Activated B cell treated with CpG ODN at 0.5 μM for 24 hours (primary cell): ENCODE measurements around the gene GMIP. TPM values are rescaled to one million over a fixed set of nuclear protein-coding genes. Genes with fewer than 3 reads are reported as not detected.
"Not testable (repeated sequence)": the region's sequence is repeated elsewhere in the genome, so short reads cannot be mapped to it uniquely, and the experiment has no call there.

Experiments
- ATAC-seq: fragments of 200-7000 bp; cut with Tn5 transposase; one replicate; pipeline ENCODE4 v1.10.0; 2021; ENCODE audit warnings: low read depth, mild to moderate bottlenecking, moderate library complexity
- CTCF ChIA-PET: fragments of 350-600 bp; sonication (Branson Sonifier 250); formaldehyde crosslinking; loops from one replicate; lab custom pipeline; 2021; ENCODE audit warnings: antibody characterized with exemption; lab: Charles Lee
- POLR2A ChIA-PET: fragments of 350-600 bp; sonication (Branson Sonifier 250); formaldehyde crosslinking; loops from one replicate; lab custom pipeline; 2021; ENCODE audit warnings: antibody characterized with exemption; lab: Charles Lee
- DNase-seq: peaks from one replicate; pipeline ENCODE4 v3.0.0; 2022
- H3K27ac Mint-ChIP-seq: one replicate; pipeline ENCODE4 v1.8.0; 2020; ENCODE audit warnings: mixed read lengths
- H3K27me3 Mint-ChIP-seq: one replicate; pipeline ENCODE4 v1.8.0; 2021; ENCODE audit warnings: mixed read lengths
- H3K36me3 Mint-ChIP-seq: one replicate; pipeline ENCODE4 v1.8.0; 2021; ENCODE audit warnings: low read depth, mixed read lengths
- H3K4me1 Mint-ChIP-seq: one replicate; pipeline ENCODE4 v1.8.0; 2021; ENCODE audit warnings: mixed read lengths
- H3K4me3 Mint-ChIP-seq: one replicate; pipeline ENCODE4 v1.8.0; 2020; ENCODE audit warnings: mild to moderate bottlenecking, mixed read lengths
- H3K9me3 Mint-ChIP-seq: one replicate; pipeline ENCODE4 v1.8.0; 2020; ENCODE audit warnings: mixed read lengths
- intact Hi-C: fragments of 100-400 bp; cut with micrococcal nuclease; formaldehyde crosslinking; loops from one replicate; pipeline ENCODE4 v1.15.1; 2024
- total RNA-seq: library from RNA; stranded (reverse); gene quantifications from 2 replicates; pipeline ENCODE4 v1.2.3, GENCODE V29; 2022
- TF ChIP-seq, protein P1 (sequence below): fragments of 200-600 bp; IDR thresholded peaks from one replicate; pipeline ENCODE4 v1.8.0; 2022; ENCODE audit warnings: antibody characterized with exemption, mild to moderate bottlenecking

Gene GMIP
- total RNA-seq, 1 donor from 2014 or later, result 129 TPM

DNA sequence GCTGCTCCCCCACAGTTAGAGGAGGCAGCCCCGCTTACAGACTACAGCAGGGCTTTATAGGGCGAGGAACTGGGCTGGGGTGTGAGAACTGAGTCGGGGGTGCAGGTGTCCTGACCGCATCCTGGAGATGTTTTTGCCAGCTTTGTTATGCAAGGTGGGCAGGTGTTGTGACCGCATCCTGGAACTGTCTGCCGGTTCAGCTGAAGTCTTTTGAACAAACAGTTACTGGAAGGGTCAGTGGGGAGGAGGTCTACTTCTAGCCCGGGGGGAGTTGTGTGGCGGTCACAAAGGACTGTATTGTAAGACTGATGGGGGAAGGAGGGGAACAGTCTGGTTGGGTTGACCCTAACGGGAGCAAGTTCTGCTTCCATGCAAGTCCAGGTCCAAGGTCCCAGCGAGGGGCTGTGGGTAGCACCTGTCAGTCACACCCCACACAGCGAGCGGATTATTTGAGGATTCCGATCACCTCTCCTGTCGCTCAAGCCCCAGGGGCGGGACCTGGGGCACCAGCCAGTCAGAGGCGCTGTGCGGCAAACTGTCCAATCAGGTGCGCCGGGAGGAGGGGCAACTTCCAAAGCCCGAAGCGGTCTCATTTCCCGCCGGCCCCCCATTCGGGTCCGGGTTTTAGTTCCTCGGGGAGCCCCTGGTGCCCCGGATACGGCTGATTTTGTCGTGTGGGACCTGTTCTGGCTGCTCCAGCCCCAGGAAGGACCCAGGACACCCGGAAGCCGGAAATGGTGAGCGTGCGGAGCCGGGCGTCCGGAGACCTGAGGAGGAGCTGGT lies 25.0 kb upstream of the GMIP start, which contains the start of gene ZNF101:
Gene ZNF101, plus strand, starts transcription at position 610 of the 783 bp plus-strand sequence. Its CDS starts 125 bp downstream, at position 735.
- Mint-ChIP-seq H3K27ac (peak within 1 kb of the TSS; percentile 96), H3K27me3 (no peaks in the 10 kb centered on the region), H3K4me3 (peak within 1 kb of the TSS; percentile 94), H3K4me1 (peaks cover 45% of the 10 kb centered on the region), H3K36me3 (peaks cover 25% of the 10 kb centered on the region), H3K9me3 (no peaks in the 10 kb centered on the region)
- DNase-seq (peak; percentile 88), ATAC-seq (peak; percentile 70)
- TF ChIP-seq, protein P1, sequence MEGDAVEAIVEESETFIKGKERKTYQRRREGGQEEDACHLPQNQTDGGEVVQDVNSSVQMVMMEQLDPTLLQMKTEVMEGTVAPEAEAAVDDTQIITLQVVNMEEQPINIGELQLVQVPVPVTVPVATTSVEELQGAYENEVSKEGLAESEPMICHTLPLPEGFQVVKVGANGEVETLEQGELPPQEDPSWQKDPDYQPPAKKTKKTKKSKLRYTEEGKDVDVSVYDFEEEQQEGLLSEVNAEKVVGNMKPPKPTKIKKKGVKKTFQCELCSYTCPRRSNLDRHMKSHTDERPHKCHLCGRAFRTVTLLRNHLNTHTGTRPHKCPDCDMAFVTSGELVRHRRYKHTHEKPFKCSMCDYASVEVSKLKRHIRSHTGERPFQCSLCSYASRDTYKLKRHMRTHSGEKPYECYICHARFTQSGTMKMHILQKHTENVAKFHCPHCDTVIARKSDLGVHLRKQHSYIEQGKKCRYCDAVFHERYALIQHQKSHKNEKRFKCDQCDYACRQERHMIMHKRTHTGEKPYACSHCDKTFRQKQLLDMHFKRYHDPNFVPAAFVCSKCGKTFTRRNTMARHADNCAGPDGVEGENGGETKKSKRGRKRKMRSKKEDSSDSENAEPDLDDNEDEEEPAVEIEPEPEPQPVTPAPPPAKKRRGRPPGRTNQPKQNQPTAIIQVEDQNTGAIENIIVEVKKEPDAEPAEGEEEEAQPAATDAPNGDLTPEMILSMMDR, result no peak
- ChIA-PET POLR2A (interaction anchor here (0.5 to 3.9 kb wide), 32 partner anchors 8 to 1901 kb away, joined by 3 to 26 read pairs (median 4); partner anchors contain the start of genes BORCS8, GMIP, LPAR2 and NDUFA13), CTCF (interaction anchor here (1.1 to 1.5 kb wide), 2 partner anchors 25 to 136 kb away, joined by 4 read pairs; partner anchors contain the start of gene GMIP)
- intact Hi-C loops, result loop anchor here (1.0 to 10.0 kb wide), 5 partner anchors 65 to 604 kb away; partner anchors contain the start of genes SLC25A42, ZNF14, ZNF506 and ZNF93

- POLR2A ChIA-PET, result interaction anchor here (0.5 to 3.4 kb wide), 6 partner anchors 67 to 1741 kb away, joined by 3 to 29 read pairs (median 5); partner anchors contain the start of gene ZNF506
- H3K27me3 Mint-ChIP-seq, DNase-seq, ATAC-seq, H3K9me3 Mint-ChIP-seq, H3K4me3 Mint-ChIP-seq: not testable (repeated sequence)
- Mint-ChIP-seq H3K4me1 (peaks cover 58% of the 10 kb centered on the region), H3K36me3 (peaks cover 21% of the 10 kb centered on the region), H3K27ac (peak overlapping the region; percentile 50)
- intact Hi-C loops, result loop anchor here (10.0 kb wide), 1 partner anchor 601 kb away; the partner anchor contains the start of gene SLC25A42
- CTCF ChIA-PET, result interaction anchor here (1.8 kb wide), 1 partner anchor 21 kb away, joined by 6 read pairs; the partner anchor contains the start of gene GMIP
These were observed 22.0 kb upstream of the GMIP start for GRCh38 chr19:19665420-19665948.

DNA sequence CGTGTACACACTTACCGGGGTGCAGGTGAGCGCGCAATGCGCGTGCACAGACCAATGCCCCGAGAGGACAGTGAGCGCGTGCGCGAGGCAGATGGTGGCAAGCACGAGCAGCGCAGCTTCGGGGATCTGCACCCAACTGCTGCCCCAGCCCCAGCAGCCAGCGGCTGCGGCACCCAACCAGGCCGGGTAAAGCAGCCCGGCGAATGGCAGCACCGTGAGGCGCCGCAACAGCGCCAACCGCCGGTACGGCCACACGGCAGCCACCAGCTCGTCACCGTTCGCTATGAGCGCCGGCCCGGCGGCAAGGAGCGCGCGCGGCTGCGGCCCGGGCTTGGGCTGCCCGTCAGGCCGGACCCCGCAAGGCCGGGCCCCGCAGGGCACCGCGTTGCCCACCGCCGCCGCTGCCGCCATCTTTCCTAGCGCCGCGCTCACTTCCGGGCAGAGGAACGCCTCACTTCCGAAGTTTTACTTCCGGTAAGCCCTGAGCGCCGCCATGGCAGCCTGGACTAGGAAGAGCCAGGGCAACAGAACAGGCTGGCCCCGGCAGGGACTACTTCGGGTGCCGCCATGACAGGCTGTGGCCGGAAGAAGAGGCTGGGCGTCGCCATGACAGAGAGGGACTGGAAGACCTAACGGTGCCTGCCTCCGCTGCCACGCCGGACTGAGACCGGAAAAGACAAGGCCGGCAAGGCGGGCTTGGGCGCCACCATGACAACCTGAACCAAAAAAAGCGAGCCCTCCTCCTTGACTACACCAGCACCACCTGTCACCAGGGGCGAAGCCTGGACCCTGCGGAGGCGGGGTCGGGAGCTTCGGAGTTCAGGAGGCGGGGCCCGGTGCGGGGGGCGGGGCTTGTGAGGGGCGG lies 20.0 kb upstream of the GMIP start, which contains the start of gene ATP13A1:
Gene ATP13A1, minus strand, starts transcription at position 421 of the 865 bp plus-strand sequence. Its CDS starts 10 bp downstream, at position 411.
- Mint-ChIP-seq H3K9me3 (no peaks in the 10 kb centered on the region), H3K27ac (peak within 1 kb of the TSS; percentile 98), H3K27me3 (no peaks in the 10 kb centered on the region), H3K4me1 (peaks cover 44% of the 10 kb centered on the region), H3K4me3 (peak within 1 kb of the TSS; percentile 92), H3K36me3 (peaks cover 33% of the 10 kb centered on the region)
- TF ChIP-seq, protein P1, result no peak
- CTCF ChIA-PET, result interaction anchor here (1.6 kb wide), 1 partner anchor 20 kb away, joined by 4 read pairs; the partner anchor contains the start of gene GMIP
- intact Hi-C loops, result loop anchor here (1.0 to 10.0 kb wide), 12 partner anchors 20 to 599 kb away; partner anchors contain the start of genes BORCS8, GMIP, PBX4 and RFXANK
- POLR2A ChIA-PET, result interaction anchor here (0.5 to 4.0 kb wide), 37 partner anchors 14 to 1555 kb away, joined by 3 to 42 read pairs (median 3); partner anchors contain the start of genes GMIP, LPAR2, NDUFA13 and TSSK6
- ATAC-seq (peak; percentile 78), DNase-seq (peak; percentile 90)

DNA sequence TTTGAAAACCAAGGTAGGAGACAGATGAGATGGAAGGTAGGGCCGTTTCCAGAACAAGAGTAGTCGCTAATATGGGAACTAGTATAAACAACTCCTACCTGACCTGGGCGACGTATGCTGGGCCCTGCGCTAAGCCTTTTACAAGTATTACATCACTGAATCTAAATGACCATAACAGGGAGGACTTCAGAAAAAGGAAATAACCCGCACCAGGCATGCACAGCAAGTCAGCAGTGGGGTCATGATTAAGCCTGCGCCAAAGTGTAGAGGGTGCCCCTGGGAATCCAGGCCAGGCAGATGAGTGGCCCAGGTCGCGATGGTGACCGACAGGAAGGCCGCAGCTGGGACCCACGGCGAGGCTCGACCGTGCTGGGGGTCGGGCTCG lies 19.4 kb upstream of the GMIP start:
- ATAC-seq (no peak), DNase-seq (no peak)
- CTCF ChIA-PET, result interaction anchor here (1.6 kb wide), 1 partner anchor 19 kb away, joined by 4 read pairs; the partner anchor contains the start of gene GMIP
- peak overlapping the region; percentile 87 for H3K4me3 Mint-ChIP-seq
- H3K4me1 Mint-ChIP-seq, result peaks cover 42% of the 10 kb centered on the region
- TF ChIP-seq, protein P1, result no peak
- H3K27me3 Mint-ChIP-seq, result no peaks in the 10 kb centered on the region
- H3K27ac Mint-ChIP-seq, result peak overlapping the region; percentile 90
- H3K9me3 Mint-ChIP-seq, result no peaks in the 10 kb centered on the region
- POLR2A ChIA-PET, result interaction anchor here (0.5 to 4.0 kb wide), 12 partner anchors 12 to 376 kb away, joined by 3 to 42 read pairs (median 6); partner anchors contain the start of genes LPAR2, ZNF14, ZNF253 and ZNF506
- H3K36me3 Mint-ChIP-seq, result peaks cover 35% of the 10 kb centered on the region
- intact Hi-C loops, result loop anchor here (1.0 to 10.0 kb wide), 12 partner anchors 20 to 598 kb away; partner anchors contain the start of genes BORCS8, GMIP, PBX4 and RFXANK
